Coronary artery (tissue), 2 donors: ENCODE data around the gene PHGDH.
A peak's percentile ranks its signal among the peaks of the same experiment; 100 is the strongest.

Source experiments
- DNase-seq: peaks from one replicate; pipeline ENCODE4 v3.0.0-alpha.2; 2017; ENCODE audit warnings: low spot score
- H3K27ac ChIP-seq, 2 donors: fragments of 200-600 bp; sonication (generic); one replicate each; pipeline ENCODE4 v1.5.1; 2016 to 2019
- H3K4me3 ChIP-seq: fragments of 200-600 bp; sonication (generic); 2 replicates; pipeline ENCODE4 v1.5.1; 2016; ENCODE audit warnings: mild to moderate bottlenecking, moderate library complexity
- TF ChIP-seq, protein P1 (sequence below): fragments of 200-600 bp; sonication (generic); IDR thresholded peaks from one replicate; pipeline ENCODE4 v1.5.1; 2019; ENCODE audit warnings: antibody characterized with exemption

The PHGDH gene

DNA sequence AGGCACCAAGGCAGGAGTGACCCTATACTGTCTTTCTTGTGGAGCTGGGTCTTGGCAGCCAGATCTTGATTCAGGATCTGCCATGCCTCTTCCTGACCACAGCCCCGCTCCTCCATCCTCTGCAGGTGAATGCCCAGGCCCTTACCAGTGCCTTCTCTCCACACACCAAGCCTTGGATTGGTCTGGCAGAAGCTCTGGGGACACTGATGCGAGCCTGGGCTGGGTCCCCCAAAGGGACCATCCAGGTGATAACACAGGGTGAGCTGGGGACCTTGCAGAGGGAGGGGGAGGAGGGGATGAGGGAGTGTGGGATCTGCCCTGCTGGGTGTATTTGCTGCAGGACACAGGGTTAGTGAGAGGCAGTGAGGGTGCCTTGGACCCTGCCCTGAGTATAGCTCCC, 28.5 kb downstream of the PHGDH start:
- TF ChIP-seq, protein P1, sequence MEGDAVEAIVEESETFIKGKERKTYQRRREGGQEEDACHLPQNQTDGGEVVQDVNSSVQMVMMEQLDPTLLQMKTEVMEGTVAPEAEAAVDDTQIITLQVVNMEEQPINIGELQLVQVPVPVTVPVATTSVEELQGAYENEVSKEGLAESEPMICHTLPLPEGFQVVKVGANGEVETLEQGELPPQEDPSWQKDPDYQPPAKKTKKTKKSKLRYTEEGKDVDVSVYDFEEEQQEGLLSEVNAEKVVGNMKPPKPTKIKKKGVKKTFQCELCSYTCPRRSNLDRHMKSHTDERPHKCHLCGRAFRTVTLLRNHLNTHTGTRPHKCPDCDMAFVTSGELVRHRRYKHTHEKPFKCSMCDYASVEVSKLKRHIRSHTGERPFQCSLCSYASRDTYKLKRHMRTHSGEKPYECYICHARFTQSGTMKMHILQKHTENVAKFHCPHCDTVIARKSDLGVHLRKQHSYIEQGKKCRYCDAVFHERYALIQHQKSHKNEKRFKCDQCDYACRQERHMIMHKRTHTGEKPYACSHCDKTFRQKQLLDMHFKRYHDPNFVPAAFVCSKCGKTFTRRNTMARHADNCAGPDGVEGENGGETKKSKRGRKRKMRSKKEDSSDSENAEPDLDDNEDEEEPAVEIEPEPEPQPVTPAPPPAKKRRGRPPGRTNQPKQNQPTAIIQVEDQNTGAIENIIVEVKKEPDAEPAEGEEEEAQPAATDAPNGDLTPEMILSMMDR, result no peak
- no peak overlapping the region for H3K4me3 ChIP-seq
- H3K27ac ChIP-seq, result no peak overlapping the region
- DNase-seq, result peak; percentile 61

DNA sequence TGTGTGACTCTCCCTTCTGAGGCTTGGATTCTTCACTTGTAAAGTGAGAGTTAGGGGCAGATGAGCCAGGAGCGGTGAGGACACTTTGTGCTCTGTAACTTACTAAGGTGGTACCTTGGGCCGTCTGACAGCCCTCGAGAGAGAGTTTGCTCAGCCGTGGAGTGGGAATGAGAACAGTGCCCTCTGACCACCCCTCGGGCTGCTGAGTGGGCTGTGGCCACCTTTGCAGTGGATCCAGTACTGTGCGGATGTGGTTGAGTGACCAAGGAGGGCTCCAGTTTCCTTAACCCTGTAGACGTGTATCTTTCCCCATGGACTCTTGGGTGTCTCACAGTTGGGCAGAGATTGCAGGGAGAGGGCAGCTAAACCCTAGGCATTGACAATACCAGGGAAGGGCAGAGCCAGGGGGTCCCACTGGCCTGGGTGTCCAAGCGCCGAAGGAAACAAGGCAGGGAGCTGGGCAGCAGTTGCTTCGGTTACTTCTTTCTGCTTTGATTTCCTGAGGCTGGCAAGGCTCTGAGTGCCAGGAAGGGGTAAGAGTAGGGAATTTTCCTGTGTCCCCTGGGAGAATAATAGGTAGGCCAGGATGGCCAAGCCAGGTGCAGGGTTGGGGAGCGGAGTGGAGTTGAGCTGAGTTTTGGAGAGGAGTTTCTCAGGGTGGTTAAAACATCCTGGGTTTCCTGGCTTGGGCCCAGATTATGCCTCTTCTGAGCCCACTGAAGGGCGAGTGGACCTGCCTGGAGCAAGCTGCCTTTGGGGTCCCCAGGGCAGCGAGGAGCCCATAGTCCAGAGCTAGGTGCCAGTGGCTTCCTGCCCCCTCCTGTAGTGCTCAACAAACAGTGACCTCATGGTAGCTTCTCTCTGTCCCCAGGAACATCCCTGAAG, 29.4 kb downstream of the PHGDH start:
- no peak overlapping the region for H3K4me3 ChIP-seq
- peak; percentile 50 for DNase-seq
- H3K27ac ChIP-seq, result peak overlapping the region in 1 of 2 donors; percentile 82
- TF ChIP-seq, protein P1, result no peak

DNA sequence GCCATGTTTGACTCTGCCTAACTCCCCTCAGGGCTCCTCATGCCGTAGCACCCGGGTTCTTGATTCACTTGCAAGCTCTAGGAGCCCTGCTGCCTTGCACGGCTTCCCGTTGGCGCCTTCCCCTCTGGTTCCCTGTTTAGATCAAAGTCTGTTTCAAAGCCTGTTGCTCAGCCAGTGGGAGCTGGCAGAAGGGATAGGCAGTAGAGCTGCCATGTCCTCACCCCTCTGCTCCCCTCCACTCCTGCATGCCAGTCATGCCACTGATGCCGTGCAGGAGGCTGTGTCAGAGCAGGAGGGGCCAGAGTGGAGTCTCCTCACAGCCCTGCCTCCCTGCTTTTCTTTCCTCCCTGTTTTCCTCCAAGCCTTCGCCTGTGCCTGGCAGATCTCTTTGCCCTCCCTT, 30.5 kb downstream of the PHGDH start:
- TF ChIP-seq, protein P1, result no peak
- Histone ChIP-seq H3K27ac (peak overlapping the region; percentile 1 to 82), H3K4me3 (no peak overlapping the region)
- peak; percentile 73 for DNase-seq

DNA sequence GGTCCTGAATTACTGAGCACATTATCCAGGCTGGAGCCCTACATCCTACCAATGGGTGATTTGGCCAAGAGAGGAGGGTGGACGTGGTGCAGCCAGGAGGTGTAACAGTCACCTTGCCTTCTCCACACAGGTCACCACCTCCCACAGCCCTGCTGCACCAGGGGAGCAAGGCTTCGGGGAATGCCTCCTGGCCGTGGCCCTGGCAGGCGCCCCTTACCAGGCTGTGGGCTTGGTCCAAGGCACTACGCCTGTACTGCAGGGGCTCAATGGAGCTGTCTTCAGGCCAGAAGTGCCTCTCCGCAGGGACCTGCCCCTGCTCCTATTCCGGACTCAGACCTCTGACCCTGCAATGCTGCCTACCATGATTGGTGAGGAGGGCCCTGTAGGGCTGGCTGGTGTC, 30.9 kb downstream of the PHGDH start:
- no peak for DNase-seq
- H3K4me3 ChIP-seq, result no peak overlapping the region
- TF ChIP-seq, protein P1, result no peak
- peak overlapping the region in 1 of 2 donors; percentile 82 for H3K27ac ChIP-seq

DNA sequence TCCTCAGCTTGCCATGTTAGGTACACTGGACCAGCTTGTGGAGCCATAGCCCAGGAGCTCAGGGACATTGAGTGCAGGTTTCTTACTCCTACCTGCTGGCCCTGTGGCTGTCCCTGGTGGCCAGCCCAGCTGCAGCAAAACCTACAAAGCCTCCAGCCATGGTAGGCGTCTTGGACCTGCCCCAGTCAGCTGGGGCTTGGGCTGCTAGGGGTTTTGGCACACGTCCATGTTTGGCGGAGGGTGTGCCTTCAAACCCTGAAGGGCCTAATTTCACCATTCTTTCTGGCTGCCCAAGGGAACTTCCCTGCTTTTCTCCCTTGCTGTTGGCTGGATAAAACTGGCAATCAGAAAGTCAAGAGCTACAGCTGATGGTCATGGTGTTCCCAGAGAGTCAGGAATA, 31.6 kb downstream of the PHGDH start:
- Histone ChIP-seq H3K27ac (peak overlapping the region in 1 of 2 donors; percentile 82), H3K4me3 (no peak overlapping the region)
- DNase-seq, result peak; percentile 52
- TF ChIP-seq, protein P1, result no peak

DNA sequence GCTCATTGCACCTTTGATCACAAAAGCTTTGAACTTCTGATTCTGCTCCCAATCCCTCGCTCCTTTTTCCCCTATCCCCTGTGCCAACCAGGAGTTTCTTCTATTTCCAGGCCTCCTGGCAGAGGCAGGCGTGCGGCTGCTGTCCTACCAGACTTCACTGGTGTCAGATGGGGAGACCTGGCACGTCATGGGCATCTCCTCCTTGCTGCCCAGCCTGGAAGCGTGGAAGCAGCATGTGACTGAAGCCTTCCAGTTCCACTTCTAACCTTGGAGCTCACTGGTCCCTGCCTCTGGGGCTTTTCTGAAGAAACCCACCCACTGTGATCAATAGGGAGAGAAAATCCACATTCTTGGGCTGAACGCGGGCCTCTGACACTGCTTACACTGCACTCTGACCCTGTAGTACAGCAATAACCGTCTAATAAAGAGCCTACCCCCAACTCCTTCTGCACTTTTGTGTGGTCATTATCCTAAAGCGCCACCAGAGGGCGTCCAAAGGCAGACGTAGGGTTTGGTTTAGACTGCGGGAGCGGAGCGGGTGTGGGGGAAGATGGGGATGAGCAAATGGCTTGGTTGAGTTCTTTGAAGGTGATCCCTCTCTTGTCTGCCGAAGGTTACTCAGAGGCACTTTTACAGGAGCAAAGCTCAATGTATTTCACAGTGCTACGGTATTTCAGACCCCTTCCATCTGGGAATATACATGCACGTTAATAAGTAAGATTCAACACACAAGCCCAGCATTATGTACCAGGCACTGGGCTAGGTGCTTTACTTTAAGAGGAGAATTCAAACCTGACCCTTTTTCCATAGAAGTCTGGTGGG, 32.3 kb downstream of the PHGDH start:
- Histone ChIP-seq H3K4me3 (no peak overlapping the region), H3K27ac (no peak overlapping the region)
- TF ChIP-seq, protein P1, result peak; percentile 69
- peak; percentile 73 for DNase-seq
